GM18526 (cell line): ENCODE results near the gene INO80E.

ENCODE experiments used
- POLR2A ChIP-seq: IDR thresholded peaks from 3 replicates; pipeline ENCODE4 v1.6.1; 2011; ENCODE audit not compliant: insufficient read length; ENCODE audit errors: extremely low read depth

The INO80E gene

DNA sequence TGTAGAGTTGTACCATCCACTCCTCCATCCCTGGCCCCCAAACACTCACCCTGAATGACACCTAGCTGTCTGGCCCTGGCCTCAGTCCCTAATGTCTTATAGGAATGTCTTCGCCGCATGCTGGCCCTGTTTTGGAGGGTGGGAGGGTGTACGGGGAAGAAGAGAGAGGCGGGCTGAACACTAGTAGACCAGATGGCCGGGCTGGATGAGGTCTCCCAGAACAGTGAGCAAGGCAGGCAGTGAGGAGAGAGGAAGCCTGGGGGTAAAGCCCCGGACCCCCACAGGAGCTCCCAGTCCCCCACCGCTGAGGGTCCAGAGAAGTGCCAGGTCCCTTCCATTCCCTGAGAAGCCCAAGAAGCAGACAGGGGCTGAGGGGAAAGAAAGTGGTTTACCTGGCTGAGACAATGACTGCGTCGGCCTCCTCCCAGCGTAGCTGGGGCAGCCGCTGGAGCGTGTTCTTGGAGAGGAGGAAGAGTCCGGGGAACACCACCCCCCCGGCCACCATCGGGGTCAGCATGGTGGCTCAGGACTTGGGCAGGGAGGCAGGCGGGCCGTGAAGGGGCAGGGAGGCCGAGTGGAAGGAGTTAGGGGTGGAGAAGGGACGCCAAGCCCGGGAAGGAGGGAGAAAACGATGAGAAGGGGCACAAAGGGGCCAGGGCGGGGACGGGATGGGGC lies 34.1 kb downstream of the INO80E start:
- TF ChIP-seq POLR2A: no peak

DNA sequence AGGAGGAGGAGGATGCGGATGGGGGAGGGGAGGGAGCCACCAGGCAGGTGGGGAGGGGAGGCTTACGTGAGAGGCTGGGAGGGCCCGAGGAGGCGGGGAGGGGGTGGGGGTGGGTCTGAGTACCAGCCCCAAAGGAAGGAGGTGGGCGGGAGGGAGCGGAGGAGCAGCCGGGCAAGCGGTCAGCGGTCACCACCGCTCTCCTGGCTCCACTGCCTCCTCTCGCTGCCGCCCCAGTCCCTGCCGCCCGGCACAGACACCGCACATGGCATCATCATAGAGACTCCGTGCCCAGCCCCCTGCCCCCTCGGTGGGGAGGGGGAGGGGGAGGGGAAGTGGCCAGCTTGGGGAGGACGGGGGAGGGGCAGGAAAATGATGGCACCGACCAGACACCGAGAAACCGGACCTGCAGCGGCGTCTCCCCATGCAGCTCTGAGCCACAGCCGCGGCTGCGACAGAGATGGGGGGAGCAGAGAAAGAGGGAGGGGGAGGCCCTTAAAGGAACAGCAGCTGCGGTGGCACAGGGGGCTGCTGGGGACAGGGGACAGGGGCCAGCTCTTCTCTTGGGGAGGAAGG lies 34.9 kb downstream of the INO80E start, which contains the start of gene TLCD3B:
TSS of gene TLCD3B (minus strand) at position 431 of the 573 bp plus-strand sequence. CDS start 744 bp downstream, outside the sequence.
- no peak for TF ChIP-seq POLR2A

DNA sequence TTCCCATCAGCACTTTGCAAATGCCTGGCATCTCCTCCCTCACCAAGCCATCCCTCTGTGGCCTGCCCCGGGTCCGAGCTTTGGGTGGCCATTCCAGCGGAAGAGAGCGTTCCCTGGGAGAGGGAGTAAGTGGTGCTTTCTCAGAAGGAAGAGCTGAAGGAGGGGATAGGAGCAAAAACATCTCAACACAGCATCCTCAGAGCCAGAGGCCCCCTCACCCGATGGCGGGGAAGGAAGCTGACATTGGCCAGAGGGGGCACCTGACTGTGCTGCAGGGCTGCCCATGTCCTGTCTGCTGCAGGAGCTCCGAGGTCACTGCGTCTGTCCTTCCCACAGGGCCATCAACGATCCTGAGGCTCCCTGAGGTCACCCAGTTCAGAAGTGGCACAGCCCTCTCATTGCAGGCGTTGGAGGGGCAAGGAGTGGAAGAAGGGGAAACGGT lies 35.5 kb downstream of the INO80E start:
- TF ChIP-seq POLR2A: no peak

DNA sequence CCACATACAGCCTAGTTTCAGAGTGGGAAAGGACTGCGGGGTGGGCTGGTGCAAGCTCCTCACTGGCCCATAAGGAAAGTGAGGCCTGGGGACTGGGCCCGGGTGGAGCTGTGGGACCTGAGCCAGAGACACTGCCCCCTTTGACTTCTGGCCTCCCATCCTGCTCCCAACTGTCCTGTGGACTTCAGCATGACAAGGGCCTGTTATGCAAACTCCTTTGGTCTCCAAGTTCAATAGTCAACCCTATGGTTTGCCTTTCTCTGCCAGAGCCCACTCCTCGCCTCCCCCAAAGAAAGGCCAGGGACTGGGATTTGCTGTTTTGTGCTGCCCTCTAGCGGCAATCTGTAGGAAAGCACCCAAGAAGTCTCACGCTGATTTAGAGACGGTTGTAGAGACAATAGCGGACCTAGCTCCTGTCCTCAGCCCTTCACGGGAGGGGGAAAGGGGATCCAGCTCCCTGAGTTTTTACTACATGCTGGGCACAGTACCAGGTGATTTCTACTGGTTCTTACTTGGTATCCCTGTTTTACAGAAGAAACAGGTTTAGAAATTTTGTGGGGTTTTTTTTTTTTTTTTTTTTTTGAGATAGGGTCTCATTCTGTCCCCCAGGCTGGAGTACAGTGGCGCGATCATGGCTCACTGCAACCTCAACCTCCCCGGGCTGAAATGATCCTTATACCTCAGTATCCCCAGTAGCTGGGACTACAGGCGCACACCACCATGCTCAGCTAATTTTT lies 36.2 kb downstream of the INO80E start:
- TF ChIP-seq POLR2A: no peak

DNA sequence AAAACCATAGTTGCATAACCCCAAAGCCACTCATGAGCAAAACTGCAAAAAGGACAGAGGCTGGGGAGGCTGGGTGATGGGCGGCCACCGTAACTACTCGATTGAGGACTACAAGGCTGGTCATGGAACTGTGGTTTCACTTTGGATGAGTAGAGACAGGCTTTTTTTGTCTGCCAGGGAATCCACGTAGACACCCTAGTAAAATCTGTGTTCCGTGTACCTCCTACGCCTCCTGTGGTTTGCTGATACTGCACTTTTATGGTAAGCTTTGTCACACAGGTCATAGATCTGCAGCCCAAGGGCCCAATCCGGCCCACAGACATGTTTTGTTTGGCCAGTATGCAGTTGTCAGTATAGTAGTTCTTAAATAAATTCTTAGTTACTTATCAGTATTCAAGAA lies 37.2 kb downstream of the INO80E start:
- TF ChIP-seq POLR2A: no peak

DNA sequence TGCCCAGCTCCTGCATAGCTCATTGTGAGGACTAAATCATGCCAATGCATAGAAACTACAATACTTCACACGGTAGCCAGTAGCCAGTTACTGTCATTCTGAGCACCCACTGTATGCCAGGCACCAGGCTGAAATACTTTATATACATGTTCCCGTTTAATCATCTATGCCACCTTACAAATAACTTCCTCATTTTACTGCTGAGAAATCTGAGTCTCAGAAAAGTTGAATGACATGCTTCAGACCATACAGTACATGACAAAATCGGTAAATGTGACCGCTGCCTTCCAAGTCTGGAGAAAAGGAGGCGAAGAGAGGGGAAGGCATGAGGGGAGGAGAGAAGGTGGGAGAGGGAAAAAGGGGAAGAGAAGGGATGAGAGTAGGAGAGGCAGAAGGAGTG lies 44.2 kb downstream of the INO80E start:
- TF ChIP-seq POLR2A: no peak

DNA sequence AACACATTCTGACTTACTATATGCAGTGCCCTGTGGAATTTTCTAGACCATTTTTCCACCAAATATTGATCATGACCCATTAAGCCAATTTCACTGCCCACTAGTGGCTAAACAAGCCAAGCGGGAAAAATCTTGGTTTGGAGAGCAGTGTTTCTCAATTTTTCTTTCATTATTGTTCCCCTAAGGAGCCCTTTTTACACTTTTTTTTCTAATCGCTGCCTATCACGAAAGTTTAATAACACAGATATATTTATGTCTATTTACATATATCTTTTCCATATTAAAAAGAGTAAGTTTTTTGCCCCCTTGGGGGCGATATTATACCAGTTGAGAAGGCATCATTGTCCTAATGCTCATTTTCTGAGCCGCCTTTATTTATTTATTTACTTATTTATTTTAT lies 45.8 kb downstream of the INO80E start:
- TF ChIP-seq POLR2A: no peak

DNA sequence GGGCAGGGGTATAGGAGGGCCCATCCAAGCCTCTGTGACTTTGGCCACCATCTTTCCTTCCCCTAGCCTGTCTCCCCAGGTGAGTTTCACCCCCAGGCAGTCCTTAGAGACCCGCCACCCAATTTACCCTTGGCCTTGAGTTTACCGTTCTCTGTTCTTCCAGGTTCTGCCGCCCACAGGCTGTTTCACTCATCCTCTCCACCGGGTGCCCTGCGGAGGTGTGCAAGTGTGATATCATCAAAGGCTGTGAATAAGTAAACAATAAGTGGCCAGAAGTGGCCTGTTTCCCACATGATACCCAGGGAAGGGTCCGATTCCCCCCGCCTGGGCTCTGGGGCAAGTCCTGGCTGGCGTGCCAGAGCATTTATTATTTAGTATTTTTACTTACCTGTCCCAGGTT lies 50.1 kb downstream of the INO80E start:
- no peak for TF ChIP-seq POLR2A

DNA sequence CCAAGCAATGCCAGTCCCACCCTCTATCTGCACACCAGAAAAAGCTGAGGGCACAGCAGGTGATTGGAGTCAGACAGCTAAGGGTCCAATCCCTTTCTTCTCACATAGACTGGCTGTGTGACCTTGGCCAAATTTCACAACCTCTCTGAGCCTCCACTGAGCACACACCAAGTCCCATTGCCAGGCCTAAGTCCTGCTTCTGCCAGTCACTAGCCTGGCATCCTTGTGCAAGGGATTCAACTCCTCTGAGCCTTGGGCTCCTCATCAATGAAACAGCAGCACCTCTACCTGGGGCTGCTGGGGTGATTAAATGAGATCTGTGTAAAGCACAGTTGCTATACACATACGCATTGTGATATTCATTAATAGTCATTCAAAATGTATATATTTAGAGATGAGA lies 50.5 kb downstream of the INO80E start:
- TF ChIP-seq POLR2A: no peak

DNA sequence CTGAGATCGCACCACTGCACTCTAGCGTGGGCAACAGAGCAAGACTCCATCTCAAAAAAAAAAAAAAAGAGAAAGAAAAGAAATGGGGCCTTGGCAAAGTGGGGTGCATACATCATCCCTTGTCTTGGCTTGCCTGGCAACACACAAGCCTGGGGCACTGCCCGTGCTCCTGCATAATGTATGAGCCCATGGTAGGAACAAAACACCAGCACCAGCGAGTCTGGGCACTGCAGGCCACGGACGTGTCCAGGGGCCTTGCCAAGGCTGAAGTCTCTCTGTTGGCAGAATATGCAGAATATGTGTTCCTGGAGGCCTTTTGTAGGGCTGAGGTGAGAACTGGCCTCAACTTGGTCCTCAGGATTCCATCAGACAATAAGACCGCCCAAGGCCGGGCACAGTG lies 53.8 kb downstream of the INO80E start:
- TF ChIP-seq POLR2A: no peak

DNA sequence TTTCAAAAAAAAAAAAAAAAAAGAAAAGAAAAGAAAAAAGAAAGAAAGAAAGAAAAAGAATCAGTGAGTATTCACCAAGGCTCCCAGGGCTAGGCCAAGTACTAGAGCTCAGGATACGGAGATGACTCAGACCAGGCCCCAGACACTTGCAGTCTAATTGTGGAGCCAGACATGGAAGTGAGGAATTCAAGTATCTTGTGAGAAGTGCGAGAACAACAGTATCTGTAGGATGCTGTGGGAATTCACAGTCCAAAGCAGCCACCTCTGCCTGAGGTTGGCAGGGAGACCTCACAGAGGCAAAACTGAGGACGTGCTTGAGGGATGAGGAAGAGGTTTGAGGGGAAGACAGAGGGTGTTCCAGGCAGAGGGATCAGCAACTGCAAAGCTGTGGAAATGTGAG lies 55.5 kb downstream of the INO80E start:
- no peak for TF ChIP-seq POLR2A

DNA sequence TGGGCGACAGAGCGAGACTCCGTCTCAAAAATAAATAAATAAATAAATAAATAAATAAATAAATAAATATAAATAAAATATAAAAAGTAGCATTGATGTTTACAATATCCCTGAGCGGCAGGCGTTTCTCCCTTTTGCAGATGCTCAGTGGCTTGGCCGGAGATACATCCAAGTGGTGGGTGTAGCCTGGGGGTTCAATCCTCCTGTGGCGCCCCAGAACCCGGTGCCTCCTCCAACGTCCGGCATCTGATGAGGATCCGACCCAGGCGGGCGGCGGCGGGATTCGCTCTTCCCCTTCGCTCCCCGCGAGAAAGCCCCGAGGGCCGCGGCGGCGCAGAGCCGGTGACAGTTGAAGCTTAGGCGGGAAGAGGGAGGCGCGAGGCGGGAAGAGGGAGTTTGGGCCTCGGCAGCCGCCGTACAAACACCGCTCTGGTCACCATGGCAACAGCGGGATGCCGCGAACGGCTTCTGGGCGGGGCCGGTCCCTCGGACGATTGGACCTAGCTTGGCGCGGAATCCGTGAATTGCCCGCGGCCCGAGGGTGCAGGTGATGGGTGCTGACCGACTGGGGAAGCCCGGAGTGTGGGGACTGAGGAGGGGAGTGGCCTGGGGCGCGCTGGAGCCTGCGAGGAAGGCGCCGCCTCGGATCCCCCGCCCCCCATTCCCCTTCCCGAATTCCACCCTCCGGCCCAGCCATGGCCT lies 56.8 kb downstream of the INO80E start:
- peak; percentile 38 for TF ChIP-seq POLR2A

DNA sequence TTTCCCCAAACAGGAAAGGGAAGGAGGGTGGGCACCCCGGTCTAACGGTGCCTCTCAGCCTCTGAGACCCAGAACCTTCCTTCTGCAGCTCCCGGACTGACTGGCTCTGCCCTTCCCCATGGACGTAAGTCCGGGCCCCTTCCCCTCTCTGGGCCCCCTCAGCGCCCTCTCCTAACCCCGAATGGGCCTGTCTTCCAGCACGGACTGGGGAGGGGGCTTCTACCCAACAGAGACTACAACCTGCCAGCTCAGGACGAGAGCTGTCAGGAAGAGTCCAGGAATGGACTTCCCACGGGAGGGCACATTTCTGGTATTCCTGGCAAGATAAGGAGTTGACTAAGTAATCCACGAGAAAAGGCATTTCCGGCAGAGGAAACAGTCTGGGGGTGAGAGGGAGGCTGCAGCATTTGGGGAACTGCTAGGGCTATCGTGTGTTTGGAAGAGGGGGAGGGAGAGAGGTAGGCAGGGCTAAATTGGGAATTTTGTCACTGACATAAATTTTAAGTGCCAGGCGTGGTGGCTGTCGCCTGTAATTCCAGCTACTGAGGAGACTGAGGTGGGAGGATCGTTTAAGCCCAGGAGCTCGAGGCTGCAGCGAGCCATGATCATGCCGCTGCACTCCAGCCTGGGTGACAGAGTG lies 57.5 kb downstream of the INO80E start:
- TF ChIP-seq POLR2A: no peak

DNA sequence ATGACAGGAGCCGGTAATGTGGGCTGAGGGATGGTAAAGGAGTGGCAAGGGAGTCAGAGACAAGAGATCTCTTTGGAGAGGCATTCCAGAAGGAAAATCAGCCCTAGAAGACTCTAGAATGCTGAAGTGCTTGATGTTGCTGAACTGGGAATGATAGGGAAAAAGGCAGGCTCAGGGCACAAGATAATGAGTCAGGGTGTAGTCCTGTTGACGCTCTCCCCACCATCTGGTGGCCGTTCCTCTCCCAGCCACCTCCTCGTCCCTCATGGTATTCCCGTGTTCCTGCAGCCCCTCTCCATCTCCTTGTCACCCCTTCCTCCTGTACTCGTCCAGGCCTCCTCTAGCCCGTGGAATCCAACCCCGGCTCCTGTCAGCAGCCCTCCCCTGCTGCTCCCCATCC lies 58.4 kb downstream of the INO80E start:
- TF ChIP-seq POLR2A: no peak

DNA sequence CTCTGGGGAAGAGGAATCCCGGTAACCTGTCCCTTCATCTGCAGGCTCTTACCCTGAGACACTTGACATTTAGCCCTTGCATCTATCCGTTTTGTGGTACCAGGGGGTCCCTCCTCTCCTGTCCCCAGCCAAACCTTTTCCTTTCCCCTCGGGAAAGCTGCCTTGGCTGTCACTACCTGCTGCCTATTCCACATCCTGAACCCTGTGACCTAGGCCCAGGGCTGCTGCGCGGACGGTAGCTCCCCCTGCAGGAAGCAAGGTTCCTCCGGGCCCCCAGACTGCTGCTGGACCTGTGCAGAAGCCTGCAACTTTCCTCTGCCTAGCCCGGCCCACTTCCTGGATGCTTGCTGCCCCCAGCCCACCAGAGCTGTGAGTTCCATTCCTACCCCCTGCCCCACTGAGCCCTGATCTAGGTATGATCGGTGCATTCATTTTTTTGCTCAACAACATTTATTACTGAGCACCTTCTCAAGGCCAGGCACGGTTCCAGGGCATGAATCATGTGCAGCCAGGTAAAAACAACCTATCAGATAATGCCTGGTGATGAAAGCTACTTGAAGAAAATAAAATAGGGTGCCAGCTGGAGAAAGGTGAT lies 59.0 kb downstream of the INO80E start:
- TF ChIP-seq POLR2A: no peak
